GM21717 (cell line): ENCODE data around the gene KRTAP4-1.
"Not testable (repeated sequence)": the region's sequence is repeated elsewhere in the genome, so short reads cannot be mapped to it uniquely, and the experiment has no call there.

Experiments
- ATAC-seq: cut with Tn5 transposase; IDR thresholded peaks from one replicate; pipeline ENCODE4 v1.9.1; 2021; ENCODE audit warnings: mild to moderate bottlenecking, moderate library complexity; ENCODE audit not compliant: unreplicated experiment

Gene KRTAP4-1

DNA sequence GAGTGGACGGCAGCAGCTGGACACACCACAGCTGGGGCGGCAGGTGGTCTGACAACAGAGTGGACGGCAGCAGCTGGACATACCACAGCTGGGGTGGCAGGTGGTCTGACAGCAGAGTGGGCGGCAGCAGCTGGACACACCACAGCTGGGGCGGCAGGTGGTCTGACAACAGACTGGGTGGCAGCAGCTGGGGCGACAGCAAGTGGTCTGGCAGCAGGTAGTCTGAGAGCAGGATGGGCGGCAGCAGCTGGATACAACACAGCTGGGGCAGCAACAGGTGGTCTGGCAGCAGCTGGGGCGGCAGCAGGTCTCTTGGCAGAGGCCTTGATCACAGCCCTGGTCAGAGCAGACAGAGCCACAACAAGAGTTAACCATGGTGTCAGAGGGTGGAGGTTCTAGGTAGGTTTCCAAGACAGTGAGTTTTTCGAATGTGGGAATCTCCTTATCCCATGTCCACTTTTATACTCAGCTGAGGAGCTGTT is at the start of gene KRTAP4-1:
Gene KRTAP4-1 (minus strand): TSS at position 432 of the 482 bp plus-strand sequence. CDS start 57 bp downstream, at position 375.
- ATAC-seq, result no peak

DNA sequence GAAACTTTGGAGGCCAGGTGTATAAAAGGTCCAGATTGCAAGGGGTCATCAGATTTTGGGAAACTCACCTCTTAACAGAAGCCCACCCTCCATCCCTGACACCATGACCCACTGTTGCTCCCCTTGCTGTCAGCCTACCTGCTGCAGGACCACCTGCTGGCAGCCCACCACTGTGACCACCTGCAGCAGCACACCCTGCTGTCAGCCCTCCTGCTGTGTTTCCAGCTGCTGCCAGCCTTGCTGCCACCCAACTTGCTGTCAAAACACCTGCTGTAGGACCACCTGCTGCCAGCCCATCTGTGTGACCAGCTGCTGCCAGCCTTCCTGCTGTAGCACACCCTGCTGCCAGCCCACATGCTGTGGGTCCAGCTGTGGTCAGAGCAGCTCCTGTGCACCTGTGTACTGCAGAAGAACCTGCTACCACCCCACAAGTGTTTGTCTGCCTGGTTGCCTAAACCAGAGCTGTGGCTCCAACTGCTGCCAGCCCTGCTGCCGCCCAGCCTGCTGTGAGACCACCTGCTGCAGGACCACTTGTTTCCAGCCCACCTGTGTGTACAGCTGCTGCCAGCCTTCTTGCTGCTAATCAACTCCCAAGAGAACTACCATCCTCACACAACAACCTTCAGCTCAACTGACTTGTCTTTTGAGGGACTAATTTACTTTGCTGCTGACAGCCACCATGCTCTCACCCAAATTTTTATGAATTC is 47.8 kb upstream of the KRTAP4-1 start, which contains the start of gene KRTAP9-3:
Gene KRTAP9-3 (plus strand): TSS at position 51 of the 707 bp plus-strand sequence. CDS start 53 bp downstream, at position 104.
- not testable (repeated sequence) for ATAC-seq

DNA sequence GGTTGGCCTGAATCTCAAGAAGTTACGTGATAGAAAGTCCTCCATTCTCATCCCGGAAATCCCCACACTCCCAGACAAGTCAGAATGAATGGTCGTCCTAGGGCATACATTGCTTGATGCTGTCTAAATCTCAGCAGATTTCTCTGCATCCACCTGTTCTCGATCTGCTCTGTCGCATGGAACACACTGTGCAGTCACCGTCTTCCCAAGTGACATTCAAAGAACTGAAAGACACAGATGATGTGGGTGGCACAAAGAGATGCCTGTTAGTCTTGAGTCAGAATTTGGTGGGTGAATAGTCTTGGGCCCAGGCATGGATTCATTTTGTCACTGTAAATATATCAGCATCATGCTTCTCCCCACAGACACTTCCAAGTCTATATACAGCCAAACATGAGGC is 47.0 kb upstream of the KRTAP4-1 start:
- no peak for ATAC-seq

DNA sequence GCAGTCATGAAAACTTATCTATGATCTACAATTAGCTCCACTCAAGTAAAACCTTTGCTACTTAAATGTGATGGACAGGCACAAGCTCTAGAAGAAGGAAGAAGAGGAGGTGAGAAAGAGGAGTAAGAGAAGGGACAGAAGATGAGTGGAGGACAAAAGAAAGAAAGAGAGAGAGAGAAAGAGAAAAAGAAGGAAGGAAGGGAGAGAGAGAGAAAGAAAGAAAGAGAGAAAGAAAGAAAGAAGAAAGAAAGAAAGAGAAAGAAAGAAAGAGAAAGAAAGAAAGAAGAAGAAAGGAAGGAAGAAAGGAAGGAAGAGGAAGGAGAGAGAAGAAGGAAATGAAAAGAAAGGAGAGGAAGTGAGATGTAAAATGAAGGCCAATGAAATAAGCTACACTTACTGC is 45.4 kb upstream of the KRTAP4-1 start:
- no peak for ATAC-seq

DNA sequence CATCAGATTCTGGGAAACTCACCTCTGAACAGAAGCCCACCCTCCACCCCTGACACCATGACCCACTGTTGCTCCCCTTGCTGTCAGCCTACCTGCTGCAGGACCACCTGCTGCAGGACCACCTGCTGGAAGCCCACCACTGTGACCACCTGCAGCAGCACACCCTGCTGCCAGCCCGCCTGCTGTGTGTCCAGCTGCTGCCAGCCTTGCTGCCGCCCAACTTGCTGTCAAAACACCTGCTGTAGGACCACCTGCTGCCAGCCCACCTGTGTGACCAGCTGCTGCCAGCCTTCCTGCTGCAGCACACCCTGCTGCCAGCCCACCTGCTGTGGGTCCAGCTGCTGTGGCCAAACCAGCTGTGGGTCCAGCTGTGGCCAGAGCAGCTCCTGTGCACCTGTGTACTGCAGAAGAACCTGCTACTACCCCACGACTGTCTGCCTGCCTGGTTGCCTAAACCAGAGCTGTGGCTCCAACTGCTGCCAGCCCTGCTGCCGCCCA is 41.9 kb upstream of the KRTAP4-1 start, which contains the start of gene KRTAP9-2:
Gene KRTAP9-2 (plus strand): TSS at position 51 of the 498 bp plus-strand sequence. CDS start 7 bp downstream, at position 58.
- not testable (repeated sequence) for ATAC-seq

DNA sequence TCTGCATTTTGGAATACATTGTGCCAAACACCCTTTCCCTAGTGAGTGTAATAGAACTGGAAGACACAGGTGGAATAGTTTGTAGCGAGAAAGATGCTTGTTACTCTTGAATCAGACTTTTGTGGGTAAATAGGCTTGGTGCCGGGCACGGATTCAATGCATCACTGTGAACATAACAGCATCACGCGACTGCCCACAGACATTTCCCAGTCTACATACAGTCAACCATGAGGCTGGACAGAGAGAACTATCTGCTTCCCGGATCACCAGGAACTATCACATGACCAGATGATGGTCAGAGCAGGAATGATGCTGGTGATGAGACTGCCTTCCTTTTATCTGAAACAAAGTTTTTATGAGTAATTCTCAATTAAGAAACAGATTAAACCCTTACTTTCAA is 41.3 kb upstream of the KRTAP4-1 start:
- no peak for ATAC-seq

DNA sequence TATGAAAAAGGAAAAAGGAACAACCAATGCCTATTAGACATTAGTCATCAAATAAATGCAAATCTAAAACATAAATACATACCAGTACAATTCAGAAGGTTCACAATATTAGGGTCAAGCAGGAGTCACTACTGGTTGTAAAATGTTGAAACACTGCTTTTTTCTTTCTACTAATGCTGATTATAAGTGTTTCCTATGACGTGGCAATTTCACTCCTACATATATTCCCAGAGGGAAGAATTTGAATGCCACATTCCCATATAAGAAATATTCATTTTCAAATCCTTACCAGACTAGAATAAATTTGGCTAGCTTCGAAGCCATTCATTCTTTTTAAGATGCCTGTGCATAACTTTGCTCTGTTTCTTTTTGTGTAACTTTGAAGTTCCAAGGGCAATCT is 39.1 kb upstream of the KRTAP4-1 start:
- ATAC-seq, result no peak

DNA sequence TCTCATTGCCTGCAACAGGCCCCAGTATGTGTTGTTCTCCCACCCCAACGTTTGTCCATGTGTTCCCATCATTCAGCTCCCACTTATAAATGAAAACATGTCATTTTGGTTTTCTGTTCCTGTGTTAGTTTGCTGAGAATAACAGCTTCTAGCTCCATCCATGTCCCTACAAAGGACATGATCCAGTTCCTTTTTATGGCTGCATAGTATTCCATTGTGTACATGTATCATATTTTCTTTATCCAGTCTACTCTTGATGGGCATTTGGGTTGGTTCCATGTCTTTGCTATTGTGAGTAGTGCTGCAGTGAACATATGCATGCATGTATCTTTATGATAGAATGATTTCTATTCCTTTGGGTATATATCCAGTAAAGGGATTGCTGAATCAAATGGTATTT is 31.0 kb upstream of the KRTAP4-1 start:
- ATAC-seq, result no peak

DNA sequence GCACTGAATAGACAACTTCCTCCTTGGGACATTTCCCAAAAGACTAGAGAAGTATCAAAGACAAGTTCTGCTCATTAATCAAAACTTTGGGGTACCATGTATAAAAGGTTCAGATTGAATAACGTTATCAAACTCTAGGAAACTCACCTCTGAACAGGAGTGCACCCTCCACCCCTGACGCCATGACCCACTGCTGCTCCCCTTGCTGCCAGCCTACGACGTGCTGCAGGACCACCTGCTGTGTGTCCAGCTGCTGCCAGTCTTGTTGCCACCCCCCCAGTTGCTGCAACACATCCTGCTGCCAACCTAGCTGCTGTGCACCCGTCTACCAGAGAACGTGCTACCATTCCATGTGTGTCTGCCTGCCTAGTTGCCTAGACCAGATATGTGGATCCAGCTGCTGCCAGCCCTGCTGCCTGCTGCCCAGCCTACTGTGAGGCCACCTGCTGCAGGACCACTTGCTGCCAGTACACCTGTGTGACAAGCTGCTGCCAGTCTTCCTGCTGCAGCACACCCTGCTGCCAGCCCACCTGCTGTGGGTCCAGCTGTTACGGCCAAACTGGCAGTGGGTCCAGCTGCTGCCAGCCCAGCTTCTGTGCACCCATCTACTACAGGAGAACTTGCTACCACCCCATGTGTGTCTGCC is 27.9 kb upstream of the KRTAP4-1 start:
- ATAC-seq, result no peak

DNA sequence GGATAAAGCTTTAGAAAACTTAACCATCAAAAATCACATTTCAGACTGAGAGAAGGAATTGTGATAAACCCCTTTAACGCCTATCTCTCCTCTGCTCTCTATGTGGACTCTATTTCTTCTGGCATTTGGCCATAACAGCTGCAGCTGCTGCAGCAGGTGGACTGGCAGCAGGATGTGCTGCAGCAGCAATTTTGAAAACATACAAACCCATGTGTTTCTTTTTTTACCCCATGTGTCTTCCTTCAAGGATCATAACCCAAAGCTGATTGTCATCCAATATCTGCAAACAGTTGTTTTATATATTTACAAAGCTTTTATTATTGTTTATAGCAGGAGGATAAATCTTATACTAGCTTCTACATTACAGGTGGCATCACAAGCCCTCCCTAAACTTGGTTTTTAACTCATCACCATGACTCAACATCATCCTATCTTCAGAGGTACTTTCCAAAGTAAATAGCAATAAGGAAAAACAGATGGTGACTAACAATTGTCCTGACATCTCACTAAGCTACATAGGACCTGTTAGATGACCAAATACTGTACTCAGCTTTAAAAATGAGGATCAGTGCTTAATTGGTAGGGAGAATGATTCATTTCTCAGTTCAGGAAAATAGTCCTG is 27.2 kb upstream of the KRTAP4-1 start:
- no peak for ATAC-seq

DNA sequence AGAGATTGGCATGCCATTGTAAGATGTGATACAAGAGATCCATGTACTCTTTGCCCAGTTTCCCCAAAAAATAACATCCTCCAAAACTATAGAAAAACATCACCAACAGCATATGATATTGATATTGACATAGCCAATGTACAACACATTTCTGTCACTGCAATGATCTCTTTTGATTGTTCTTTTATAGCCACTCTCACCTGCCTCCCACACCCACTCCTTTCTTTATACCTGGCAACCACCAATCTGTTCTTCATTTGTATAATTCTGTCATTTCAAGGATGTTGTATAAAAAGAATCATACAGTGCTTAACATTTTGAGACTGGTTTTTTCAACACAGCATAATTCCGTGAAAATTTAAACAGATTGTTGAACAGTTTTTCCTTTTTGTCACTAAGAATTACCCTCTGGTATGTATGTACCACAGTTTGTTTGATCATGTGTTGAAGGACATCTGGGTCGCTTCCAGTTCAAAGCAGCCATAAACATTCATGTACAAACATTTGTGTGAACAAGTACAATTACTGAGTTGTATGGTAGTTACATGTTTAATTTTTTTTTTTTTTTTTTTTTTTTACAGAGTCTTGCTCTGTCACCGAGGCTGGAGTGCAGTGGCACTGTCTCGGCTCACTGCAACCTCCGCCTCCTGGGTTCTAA is 14.8 kb upstream of the KRTAP4-1 start:
- ATAC-seq, result no peak

DNA sequence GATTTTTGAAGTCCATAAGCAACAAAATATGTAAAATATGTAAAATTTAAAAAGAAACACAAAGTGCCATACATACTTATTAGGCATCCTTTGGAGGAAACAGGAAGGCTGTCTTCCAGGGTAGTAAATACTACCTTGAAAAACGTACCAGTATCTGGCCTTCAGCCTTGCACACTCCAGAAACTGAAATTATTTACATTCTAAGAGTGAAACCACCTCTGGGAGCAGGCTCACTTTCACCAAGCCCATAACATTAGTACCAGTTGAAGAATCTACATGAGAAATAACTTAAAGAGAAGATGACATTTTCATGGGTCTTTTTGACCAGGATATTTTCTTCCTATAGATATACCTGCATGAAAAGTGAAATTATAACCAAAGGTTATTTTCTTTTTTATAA is 11.4 kb upstream of the KRTAP4-1 start:
- no peak for ATAC-seq

DNA sequence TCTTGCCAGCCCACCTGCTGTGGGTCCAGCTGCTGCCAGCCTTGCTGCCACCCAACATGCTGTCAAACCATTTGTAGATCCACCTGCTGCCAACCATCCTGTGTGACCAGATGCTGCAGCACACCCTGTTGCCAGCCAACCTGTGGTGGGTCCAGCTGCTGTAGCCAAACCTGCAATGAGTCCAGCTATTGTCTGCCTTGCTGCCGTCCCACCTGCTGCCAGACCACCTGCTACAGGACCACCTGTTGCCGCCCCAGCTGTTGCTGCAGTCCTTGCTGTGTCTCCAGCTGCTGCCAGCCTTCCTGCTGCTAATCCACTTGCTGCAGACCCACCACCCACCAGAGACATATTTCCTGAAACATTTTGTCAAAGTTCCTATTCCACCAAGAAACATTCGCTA is 5.6 kb upstream of the KRTAP4-1 start:
- no peak for ATAC-seq

DNA sequence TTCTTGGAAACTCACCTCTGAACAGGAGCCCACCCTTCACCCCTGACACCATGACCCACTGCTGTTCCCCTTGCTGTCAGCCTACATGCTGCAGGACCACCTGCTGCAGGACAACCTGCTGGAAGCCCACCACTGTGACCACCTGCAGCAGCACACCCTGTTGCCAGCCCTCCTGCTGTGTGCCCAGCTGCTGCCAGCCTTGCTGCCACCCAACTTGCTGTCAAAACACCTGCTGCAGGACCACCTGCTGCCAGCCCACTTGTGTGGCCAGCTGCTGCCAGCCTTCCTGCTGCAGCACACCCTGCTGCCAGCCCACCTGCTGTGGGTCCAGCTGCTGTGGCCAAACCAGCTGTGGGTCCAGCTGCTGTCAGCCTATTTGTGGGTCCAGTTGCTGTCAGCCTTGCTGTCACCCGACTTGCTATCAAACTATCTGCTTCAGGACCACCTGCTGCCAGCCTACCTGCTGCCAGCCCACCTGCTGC is 5.2 kb upstream of the KRTAP4-1 start, which contains the start of gene KRTAP9-1:
Gene KRTAP9-1 (plus strand): TSS at position 51 of the 482 bp plus-strand sequence. CDS start 0 bp downstream, at position 51.
- ATAC-seq, result not testable (repeated sequence)

DNA sequence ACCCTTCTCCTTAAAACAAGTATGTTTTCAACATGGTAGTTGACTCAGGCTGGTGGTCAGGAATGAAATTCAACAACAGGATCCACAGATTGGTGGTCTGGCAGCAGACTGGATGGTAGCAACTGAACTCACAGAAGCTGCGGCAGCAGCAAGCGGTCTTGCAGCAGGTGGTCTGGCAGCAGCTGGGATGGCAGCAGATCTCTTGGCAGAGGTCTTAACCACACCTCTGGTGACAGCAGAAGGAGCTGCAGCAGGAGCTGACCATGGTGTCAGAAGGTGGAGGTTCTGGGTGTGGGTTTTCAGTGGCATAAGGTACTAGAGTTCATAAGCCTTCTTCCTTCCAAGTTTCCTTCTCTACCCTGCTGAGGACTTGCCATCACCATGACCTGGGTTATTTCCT is 2.2 kb upstream of the KRTAP4-1 start:
- ATAC-seq, result no peak

DNA sequence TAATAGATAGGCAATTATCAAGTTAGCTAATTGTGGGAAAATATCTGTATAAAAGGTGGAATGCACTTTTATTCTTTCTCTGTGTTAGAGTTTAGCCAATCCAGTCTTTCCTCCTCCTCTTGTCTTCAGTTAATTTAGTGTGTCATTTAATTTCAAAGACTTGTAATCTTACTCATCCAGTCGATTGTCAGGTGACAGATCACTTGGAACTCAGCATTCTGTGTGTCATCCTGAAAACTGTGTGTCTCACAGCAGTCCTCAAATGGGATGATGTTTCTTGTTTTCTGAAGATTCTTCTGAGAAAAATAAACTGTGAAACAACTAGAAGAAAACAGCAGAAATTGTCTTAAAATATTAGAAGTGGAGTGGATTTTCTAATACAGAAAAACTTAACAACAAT is 290 bp upstream of the KRTAP4-1 start:
- no peak for ATAC-seq

DNA sequence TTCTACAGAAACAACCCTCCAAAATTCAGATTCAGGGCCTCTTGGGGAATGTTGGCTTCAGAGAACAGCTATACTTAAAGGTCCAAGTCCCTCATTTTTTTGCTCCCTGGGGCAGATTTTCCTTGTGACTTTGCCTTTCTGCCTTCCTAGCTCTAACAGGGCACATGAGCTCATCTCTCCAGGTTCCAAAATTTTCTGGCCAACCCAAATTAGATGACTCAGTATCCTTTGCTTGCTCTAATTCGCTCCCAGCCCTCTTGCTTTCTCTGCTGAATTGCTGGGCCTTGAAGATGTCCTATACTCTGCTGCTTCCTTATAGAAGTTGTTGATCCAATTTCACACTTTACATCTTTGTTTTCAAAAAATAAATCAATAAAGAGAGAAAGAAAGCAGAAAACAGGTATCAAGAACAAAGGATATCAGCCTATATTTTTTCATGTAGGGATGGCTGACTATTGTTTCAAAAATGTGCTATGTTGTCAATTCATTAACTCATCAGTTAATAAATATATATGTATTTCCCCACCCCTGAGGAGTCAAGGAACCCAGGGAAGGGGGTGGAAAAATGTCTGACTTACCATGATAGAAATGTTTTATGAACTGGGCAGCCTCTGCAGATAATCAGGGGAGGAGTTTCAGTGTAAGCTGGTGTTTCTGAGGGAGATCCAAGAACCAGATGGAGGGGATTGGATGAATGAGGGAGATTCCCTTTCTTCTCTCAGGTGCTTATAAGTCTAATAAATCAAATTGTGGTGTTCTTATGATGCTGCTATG is 5.7 kb downstream of the KRTAP4-1 start:
- ATAC-seq, result no peak

DNA sequence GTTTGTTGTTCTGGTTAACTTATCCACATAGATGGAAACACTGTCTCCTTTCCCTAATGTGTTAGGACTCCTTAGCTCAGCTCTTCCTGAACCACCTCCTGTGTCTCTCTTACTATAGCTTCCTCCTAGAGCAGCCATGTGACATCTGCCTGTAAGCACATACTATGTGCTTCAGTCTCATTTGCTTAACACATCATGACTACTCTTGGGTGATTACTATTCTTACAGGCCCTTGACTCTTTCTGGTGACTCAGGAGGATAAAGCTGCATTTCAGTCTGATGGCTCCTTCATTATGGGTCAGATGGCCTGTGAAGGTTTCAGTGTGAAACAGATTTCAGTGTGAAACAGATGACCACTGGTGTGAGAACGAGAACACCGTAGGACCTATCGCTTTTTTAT is 6.4 kb downstream of the KRTAP4-1 start:
- ATAC-seq, result no peak

DNA sequence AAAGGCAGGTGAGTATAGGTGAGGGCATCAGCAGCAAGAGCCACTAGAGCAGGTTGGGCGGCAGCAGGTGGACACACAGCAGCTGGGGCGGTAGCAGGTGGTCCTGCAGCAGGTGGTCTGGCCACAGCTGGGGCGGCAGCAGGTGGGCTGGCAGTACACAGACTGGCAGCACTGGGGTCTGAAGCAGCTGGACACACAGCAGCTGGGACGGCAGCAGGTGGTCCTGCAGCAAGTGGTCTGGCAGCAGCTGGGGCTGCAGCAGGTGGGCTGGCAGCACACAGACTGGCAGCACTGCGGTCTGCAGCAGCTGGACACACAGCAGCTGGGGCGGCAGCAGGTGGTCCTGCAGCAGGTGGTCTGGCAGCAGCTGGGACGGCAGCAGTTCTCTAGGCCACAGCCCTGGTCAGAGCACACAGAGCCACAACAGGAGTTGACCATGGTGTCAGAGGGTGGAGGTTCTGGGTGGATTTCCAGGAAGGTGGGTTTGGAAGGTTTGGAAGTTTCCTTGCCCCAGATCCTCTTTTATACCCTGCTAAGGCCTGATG is 6.9 kb downstream of the KRTAP4-1 start, which contains the start of gene KRTAP4-2:
Gene KRTAP4-2 (minus strand): TSS at position 495 of the 545 bp plus-strand sequence. CDS start 57 bp downstream, at position 438.
- ATAC-seq, result no peak
